ENCODE measurements around the gene PRUNE2. TPM values are rescaled to one million over a fixed set of nuclear protein-coding genes. Genes with fewer than 3 reads are reported as not detected.

The PRUNE2 gene
- total RNA-seq, 4 donors from 2014 or later, result 586 to 728 (median 654) TPM

GRCh38 chr9:76610011-76610352, 295.9 kb downstream of the PRUNE2 start:
- Histone ChIP-seq H3K4me1 (peaks cover 0 to 16% (median 12%) of the 10 kb centered on the region in 4 donors), H3K36me3 (peaks cover 0 to 17% (median 4%) of the 10 kb centered on the region in 4 donors), H3K9me3 (no peaks in the 10 kb centered on the region), H3K4me3 (no peak overlapping the region), H3K27ac (replicated peaks in 1 of 4) (peak overlapping the region; percentile 7 to 45 (median 36)), H3K27me3 (no peaks in the 10 kb centered on the region)
- intact Hi-C loops (cut with DNase I), result no loop called here
- 31% methylated on average over 5 of the region's 5 CpGs for WGBS
- DNase-seq (ENCODE audit: extremely low spot score), result peak; percentile 93
- TF ChIP-seq EP300 (IDR thresholded peaks at IDR 0.05) (no peak), POLR2AphosphoS5 (IDR thresholded peaks at IDR 0.05) (peak; percentile 74 to 78)

GRCh38 chr9:76609285-76610010, 296.5 kb downstream of the PRUNE2 start:
- TF ChIP-seq POLR2A (IDR thresholded peaks at IDR 0.05; ENCODE audit: low read depth), result no peak
- TF ChIP-seq CTCF (IDR thresholded peaks at IDR 0.05), result no peak
- no peak for TF ChIP-seq EP300 (IDR thresholded peaks at IDR 0.05)
- no peak for TF ChIP-seq POLR2AphosphoS5 (IDR thresholded peaks at IDR 0.05)
- intact Hi-C loops (cut with DNase I), result no loop called here
- H3K27ac ChIP-seq (replicated peaks in 1 of 4), result peak overlapping the region in 3 of 4 donors; percentile 7 to 36 (median 35)
- no peak for DNase-seq (ENCODE audit: extremely low spot score)
- peaks cover 0 to 16% (median 12%) of the 10 kb centered on the region in 4 donors for H3K4me1 ChIP-seq
- H3K27me3 ChIP-seq, result peaks cover 0 to 2% (median 0%) of the 10 kb centered on the region in 4 donors
- 85% methylated on average over 6 of the region's 6 CpGs for WGBS
- H3K36me3 ChIP-seq, result peaks cover 0 to 16% (median 4%) of the 10 kb centered on the region in 4 donors
- H3K4me3 ChIP-seq, result no peak overlapping the region
- H3K9me3 ChIP-seq, result no peaks in the 10 kb centered on the region

- peaks cover 0 to 19% (median 12%) of the 10 kb centered on the region in 4 donors for H3K4me1 ChIP-seq
- TF ChIP-seq POLR2AphosphoS5 (IDR thresholded peaks at IDR 0.05) (peak in 1 of 2 donors; percentile 29), POLR2A (IDR thresholded peaks at IDR 0.05; ENCODE audit: low read depth) (no peak)
- intact Hi-C loops (cut with DNase I), result no loop called here
- 97% methylated on average over 4 of the region's 4 CpGs for WGBS
- DNase-seq (ENCODE audit: extremely low spot score), result no peak
- no peaks in the 10 kb centered on the region for H3K9me3 ChIP-seq
- H3K4me3 ChIP-seq, result no peak overlapping the region
- H3K36me3 ChIP-seq, result peaks cover 0 to 9% (median 2%) of the 10 kb centered on the region in 4 donors
- H3K27ac ChIP-seq (replicated peaks in 1 of 4), result no peak overlapping the region
- H3K27me3 ChIP-seq, result peaks cover 0 to 3% (median 0%) of the 10 kb centered on the region in 4 donors
Observed at GRCh38 chr9:76608575-76609273, 297.2 kb downstream of the PRUNE2 start.

GRCh38 chr9:76607730-76608436, 298.0 kb downstream of the PRUNE2 start:
- H3K4me3 ChIP-seq, result no peak overlapping the region
- no peak for TF ChIP-seq EP300 (IDR thresholded peaks at IDR 0.05)
- peak in 1 of 2 donors; percentile 9 for TF ChIP-seq POLR2AphosphoS5 (IDR thresholded peaks at IDR 0.05)
- intact Hi-C loops (cut with DNase I), result no loop called here
- 77% methylated on average over 4 of the region's 4 CpGs for WGBS
- H3K27ac ChIP-seq (replicated peaks in 1 of 4), result no peak overlapping the region
- H3K9me3 ChIP-seq, result no peaks in the 10 kb centered on the region
- H3K36me3 ChIP-seq, result peaks cover 0 to 2% (median 0%) of the 10 kb centered on the region in 4 donors
- peaks cover 0 to 21% (median 12%) of the 10 kb centered on the region in 4 donors for H3K4me1 ChIP-seq
- peaks cover 0 to 3% (median 0%) of the 10 kb centered on the region in 4 donors for H3K27me3 ChIP-seq
- no peak for DNase-seq (ENCODE audit: extremely low spot score)

GRCh38 chr9:76605321-76605900, 300.5 kb downstream of the PRUNE2 start:
- Histone ChIP-seq H3K27ac (replicated peaks in 1 of 4) (no peak overlapping the region), H3K36me3 (no peaks in the 10 kb centered on the region), H3K4me1 (peaks cover 0 to 19% (median 11%) of the 10 kb centered on the region in 4 donors), H3K27me3 (peaks cover 0 to 3% (median 0%) of the 10 kb centered on the region in 4 donors), H3K4me3 (no peak overlapping the region), H3K9me3 (no peaks in the 10 kb centered on the region)
- TF ChIP-seq CTCF (IDR thresholded peaks at IDR 0.05), result no peak
- intact Hi-C loops (cut with DNase I), result no loop called here
- no peak for DNase-seq (ENCODE audit: extremely low spot score)
- WGBS, result 55% methylated on average over 5 of the region's 5 CpGs
